IPS-NIHi11 (cell line): Measurements from ENCODE around the gene KCNK3.

Experiments
- DNase-seq: peaks from one replicate; pipeline ENCODE4 v3.0.0; 2012; ENCODE audit warnings: mixed read lengths, low spot score

The KCNK3 gene

DNA sequence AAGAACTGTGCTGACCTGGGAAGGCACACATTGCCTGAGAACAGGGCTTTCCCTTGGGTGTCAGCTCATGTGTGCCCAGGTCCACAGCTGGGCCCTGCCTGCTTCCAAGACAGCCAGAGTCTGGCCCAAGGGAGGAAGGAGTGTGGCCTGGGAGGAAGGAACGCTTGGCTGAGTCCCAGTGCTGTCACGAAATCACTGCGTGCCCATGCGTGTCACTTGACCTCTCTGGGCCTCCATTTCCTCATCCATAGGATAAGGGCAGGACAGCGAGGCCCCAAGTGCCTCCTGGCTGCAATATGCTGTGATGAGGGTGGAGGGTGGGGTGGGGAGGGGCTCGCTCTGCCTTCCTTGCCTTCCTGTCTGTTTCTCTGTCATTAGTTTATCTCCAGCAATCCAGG lies 642 bp upstream of the KCNK3 start:
- DNase-seq, result no peak

GRCh38 chr2:26692897-26693849 lies 651 bp downstream of the KCNK3 start:
- peak; percentile 82 for DNase-seq

DNA sequence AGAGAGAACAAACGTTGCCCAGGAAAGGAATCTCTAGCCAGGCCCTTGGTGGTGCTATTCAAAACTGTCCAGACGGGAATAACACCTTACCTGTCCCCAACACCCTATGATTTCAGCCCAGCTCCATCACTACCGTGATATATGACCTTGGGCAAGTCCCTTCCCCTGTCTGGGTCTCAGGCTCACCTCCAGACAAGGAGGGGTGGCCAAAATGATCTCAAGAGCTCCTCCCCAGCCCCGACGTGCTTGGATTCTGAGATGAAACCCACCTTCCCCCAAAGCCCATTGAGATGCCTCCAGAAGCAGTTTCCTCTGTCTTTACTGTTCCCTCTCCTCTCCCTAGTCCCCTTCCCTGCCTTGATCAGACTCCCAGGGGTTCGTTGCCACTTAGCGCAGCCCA lies 1.5 kb downstream of the KCNK3 start:
- DNase-seq, result no peak

DNA sequence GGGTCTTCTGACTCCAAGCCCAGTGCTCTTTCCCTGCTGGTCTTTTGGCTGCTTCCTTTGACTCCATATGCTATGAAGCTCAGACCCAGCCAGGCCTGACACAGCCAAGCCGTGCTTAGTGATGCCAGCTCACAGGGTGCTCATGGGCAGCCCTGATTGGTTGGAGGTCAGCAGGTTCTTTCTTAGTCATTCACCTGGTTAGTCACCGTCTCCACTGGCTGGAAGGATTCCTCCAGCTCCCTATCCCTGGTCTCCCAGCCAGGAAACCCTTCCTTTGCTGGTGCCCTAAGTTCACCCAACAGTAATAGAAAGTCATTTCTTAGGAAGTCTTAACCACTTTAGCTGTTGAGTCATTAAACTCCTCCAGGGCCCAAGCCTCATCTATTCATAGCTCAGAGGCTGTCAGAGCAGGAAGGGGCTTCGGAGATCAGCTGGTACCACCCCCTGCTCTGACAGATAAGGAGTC lies 3.9 kb downstream of the KCNK3 start:
- DNase-seq, result peak; percentile 49

DNA sequence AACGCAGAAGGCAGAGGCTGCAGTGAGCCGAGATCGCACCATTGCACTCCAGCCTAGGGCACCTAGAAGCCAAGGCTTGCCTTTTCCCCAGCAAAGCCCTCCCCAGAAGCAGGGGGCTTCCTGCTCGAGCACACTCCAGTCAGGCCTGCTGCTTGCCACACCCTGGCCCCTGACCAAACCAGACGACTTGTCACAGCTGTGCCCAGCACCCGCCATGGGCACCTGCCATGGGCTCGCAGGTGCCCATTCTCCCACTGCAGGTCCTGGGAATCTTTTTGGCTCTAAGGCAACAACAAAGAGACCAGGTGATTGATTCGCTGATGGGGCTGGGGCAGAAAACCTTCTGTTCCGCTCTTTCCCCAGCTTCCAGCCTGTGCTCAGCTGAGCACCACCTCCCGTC lies 4.9 kb downstream of the KCNK3 start:
- no peak for DNase-seq

DNA sequence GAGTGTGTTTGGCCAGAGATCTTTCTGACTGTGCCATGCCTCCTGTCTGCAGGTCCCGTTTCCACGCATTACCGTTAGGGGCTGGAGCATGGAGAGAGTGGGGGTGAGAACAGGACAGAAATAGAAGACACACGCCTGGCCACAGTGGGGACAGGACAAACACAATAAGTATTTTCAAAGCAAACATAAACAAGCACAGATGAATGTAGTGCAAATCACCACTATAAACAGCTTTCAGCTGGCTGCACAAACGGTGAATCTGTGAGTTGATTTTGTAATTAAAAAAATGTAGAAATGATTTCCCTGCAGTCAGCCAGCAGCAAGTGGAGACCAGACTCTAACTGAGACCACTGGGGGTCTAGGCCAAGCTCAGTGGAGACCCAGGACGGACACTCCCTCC lies 6.8 kb downstream of the KCNK3 start:
- no peak for DNase-seq

- no peak for DNase-seq
Measured at GRCh38 chr2:26700078-26700477, 7.6 kb downstream of the KCNK3 start.

DNA sequence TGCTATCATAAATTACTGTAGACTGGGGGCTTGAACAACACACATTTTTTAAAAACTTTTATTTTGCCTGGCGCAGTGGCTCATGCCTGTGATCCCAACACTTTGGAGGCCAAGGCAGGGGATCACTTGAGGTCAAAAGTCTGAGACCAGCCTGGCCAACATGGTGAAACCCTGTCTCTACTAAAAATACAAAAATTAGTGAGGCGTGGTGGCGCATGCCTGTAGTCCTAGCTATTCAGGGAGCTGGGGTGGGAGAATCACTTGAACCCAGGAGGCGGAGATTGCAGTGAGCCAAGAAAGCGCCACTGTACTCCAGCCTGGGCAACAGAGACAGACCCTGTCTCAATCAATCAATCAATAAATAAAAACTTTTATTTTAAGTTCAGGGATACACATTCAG lies 9.1 kb downstream of the KCNK3 start:
- no peak for DNase-seq

DNA sequence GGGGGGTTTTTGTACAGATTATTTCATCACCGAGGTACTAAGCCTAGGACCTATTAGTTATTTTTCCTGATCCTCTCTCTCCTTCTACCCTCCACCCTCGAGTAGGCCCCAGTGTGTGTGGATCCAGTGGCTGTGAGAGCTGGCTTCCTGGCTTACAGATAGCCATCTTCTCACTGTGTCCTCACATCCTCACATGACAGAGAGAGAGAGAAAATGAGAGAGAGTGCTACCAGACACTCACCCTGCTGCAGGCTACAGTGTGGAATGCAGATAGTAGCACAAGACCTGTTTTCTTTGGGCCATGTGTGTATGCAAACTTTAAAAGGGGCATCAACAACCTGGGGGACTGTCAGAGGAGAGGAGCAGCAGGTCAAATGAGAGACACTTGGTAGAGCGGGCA lies 9.5 kb downstream of the KCNK3 start:
- DNase-seq, result no peak

GRCh38 chr2:26704441-26704977 lies 12.0 kb downstream of the KCNK3 start:
- DNase-seq, result no peak

DNA sequence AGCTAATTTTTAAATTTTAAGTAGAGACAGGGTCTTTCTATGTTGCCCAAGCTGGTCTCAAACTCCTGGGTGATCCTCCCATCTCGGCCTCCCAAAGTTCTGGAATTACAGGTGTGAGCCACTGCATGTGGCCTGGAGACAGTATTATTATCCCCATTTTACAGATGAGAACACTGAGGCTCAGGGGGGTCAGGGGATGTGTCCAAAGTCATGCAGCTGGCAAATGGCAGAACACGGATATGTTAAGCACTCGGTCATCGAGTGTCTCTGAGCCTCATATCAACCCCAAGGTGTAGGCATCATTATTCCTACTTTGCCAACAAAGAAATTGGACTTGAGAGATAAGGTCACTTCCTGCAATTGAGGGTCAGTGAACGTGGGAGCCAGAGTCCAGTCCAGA lies 12.6 kb downstream of the KCNK3 start:
- no peak for DNase-seq

DNA sequence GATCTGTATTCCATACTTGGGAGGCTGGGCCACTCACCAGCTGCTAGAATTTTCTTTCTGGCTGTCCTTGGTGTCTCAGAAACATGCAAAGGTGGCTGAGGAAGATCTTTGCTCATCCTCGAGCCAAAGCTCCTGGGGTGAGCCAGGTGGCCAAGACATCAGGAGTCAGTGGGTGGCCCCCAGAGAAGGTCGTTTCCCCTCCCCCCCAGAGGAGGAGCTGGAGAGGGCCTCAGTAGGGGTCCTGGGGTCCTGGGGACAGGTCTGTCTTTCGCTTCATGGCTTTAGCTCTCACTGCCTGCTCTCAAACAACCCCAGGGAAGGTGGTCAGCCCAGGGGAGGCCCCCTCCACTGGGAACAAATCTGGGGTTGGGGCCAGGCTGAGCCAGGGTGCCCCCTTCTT lies 13.6 kb downstream of the KCNK3 start:
- DNase-seq, result no peak

DNA sequence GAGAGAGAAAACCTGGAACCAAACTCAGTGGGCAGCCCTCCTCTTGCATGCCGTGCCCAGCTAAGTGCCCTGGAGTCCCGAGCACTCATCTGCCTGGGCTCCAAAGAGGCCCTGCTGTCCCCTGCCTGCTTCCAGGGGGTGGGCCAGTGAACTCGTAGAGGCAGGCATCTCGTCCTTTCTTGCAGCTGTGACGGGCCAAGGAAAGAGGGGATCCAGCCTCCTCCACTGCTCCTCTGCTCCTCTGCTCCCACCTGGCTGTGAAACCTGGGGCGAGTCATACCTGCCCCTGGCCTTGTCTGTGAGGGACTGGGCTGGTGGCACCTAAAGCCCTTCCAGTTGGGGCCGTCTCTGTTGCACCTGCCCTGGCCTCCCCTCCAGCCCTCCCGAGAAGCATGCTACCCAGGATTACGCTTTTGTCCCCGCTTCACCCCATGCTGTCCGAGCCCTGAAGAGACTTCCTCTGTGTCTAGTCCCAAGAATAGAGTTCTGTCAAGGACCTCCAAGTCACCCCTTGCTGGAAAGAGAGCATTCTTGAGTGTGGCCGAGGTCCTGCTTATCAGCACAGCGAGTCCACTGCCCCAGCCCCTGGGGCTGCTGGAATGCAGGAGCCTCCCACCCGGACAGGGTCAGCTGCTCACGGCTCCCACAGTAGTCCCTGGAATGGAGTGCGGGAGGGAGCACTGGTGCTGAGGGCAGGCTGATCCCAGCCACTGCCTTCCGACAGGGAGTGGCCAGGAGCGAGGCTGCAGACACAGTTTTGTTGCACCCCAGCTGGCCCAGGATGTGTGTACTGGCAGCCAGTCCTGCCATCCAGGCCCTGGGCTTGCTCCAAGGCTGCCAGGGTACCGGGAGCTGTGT lies 14.3 kb downstream of the KCNK3 start:
- peak; percentile 40 for DNase-seq

DNA sequence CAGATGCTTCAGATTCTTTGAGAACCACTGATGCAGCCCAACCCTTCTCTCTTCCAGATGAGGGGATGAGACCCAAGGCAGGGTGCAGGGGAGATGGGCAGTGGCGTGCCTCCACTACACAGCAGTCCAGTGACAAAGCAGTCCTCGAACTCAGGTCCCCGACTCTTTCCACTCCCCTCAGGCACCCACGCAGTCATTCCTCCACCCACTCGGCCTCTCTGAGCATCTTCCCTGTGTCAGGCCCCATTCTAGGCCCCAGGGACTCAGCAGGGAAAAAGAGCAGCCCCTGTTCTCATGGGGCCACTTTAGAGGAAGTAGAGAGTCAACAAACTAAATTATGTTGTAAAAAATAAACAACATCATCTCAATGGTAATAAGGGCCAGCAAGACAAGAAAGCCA lies 15.2 kb downstream of the KCNK3 start:
- DNase-seq, result no peak

DNA sequence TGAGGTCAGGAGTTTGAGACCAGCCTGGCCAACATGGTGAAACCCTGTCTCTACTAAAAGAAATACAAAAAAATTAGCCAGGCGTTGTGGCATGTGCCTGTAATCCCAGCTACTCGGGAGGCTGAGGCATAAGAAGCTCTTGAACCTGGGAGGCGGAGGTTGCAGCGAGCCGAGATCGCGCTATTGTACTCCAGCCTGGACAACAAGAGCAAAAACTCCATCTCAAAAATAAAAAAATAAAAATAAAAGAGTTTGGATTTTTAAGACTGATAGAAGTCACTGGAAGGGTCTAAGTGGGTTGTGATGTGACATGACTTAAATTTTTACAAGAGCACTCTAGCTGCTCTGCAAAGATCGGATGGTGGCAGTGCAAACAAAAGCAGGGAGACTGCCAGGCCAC lies 15.9 kb downstream of the KCNK3 start:
- no peak for DNase-seq

- DNase-seq, result no peak
Measured at GRCh38 chr2:26709323-26710110, 17.0 kb downstream of the KCNK3 start.

DNA sequence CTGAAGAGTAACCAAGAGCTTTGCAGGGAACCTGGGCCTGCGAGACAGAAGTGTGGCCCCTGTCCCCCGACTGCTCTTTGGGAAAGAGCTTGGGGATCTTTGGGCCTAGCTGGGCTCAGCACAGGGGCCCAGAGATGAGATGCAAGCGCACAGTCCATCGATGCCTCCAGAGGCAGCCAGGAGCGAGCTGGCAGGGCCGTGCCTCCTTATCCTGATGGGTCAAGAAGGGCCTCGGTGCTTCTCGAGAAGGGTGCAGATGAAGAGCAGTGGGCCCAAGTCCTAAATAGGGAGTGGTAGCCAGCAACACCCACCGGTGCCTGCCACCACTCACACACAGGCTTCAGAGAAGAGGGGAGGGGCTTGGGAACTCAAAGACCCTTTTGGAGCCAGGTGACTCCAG lies 17.6 kb downstream of the KCNK3 start:
- DNase-seq, result no peak

GRCh38 chr2:26710743-26711456 lies 18.4 kb downstream of the KCNK3 start:
- DNase-seq, result no peak

DNA sequence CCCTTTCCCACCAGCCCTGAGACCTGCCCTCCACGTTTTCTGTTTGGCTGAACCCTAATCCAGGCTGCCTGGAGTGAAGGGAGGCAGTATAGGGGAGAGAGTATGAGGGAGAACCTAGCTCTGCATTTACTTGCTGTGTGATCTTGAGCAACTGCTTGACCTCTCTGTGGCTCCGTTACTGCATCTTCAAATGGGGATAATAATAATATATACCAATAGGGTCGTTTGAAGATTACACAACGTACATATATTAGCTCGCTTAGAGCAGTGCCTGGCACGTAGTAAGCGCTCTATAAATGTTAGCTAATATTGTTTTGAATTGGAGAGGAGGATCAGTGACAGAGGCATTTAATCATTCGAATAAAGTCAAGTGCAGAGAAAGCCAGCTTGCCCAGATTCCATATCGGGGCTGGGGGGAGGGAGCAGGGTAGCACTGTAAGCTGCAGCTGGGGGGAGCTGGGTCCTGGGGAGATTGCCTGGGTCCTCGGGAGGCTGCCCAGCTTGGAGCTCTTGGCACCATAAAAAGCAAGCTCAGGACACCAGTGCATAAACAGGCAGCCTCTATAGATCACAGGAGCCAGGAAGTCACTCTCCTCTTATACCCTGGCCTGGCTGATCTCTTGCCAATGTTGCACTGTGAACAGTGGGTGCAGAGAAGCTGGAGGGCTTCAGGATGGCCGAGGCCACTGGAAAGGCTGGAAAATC lies 19.1 kb downstream of the KCNK3 start:
- DNase-seq, result no peak
